BJ (cell line): ENCODE data around the gene ESYT1. TPM values are rescaled to one million over a fixed set of nuclear protein-coding genes. Genes with fewer than 3 reads are reported as not detected.

Experiments used
- CTCF ChIA-PET: fragments of 350-600 bp; formaldehyde crosslinking; extraction: SDS; loops from one replicate; lab custom pipeline; 2021; ENCODE audit warnings: antibody characterized with exemption, inconsistent platforms; lab: Yijun Ruan, JAX
- POLR2A ChIA-PET: fragments of 300-600 bp; sonication (Branson Sonifier 250); formaldehyde crosslinking; extraction: SDS; loops from one replicate; lab custom pipeline; 2021; ENCODE audit warnings: antibody characterized with exemption; lab: Charles Lee
- DNase-seq: peaks from one replicate; pipeline ENCODE4 v3.0.0-alpha.2; 2011; ENCODE audit warnings: low read depth
- H3K27me3 ChIP-seq: 2 replicates; pipeline ENCODE4 v1.6.0; 2011; ENCODE audit warnings: low read length; ENCODE audit not compliant: control insufficient read depth, insufficient read depth
- H3K36me3 ChIP-seq: 2 replicates; pipeline ENCODE4 v1.5.1; 2011; ENCODE audit warnings: low read length; ENCODE audit not compliant: control insufficient read depth, insufficient read depth
- H3K4me3 ChIP-seq: 2 replicates; pipeline ENCODE4 v1.5.1; 2011; ENCODE audit warnings: low read depth, mild to moderate bottlenecking, control low read depth, low read length
- CTCF ChIP-seq: IDR thresholded peaks from 2 replicates; pipeline ENCODE4 v1.5.1; 2011; ENCODE audit warnings: low read depth, mild to moderate bottlenecking, control low read depth, inconsistent platforms, low read length, moderate library complexity; ENCODE audit not compliant: insufficient read depth
- polyA plus RNA-seq: library from polyadenylated mRNA; depleted of rRNA; stranded (reverse); fragments of >200 nt; gene quantifications from 2 replicates; pipeline ENCODE4 v1.2.3, GENCODE V29; 2011

Gene ESYT1
- polyA plus RNA-seq, 1 experiment: 264 TPM

- CTCF ChIA-PET: interaction anchor here (0.7 to 6.8 kb wide), 34 partner anchors 9 to 344 kb away, joined by 3 to 134 read pairs (median 5); partner anchors contain the start of genes ANKRD52, CNPY2, COQ10A and CS
- POLR2A ChIA-PET: interaction anchor here (0.6 to 1.9 kb wide), 6 partner anchors 8 to 103 kb away, joined by 3 to 8 read pairs (median 6); partner anchors contain the start of genes ESYT1, PA2G4 and RNF41
- H3K36me3 ChIP-seq: peaks cover 10% of the 10 kb centered on the region
- TF ChIP-seq CTCF: peak; percentile 79
- H3K27me3 ChIP-seq: no peaks in the 10 kb centered on the region
- H3K4me3 ChIP-seq: no peak overlapping the region
- peak; percentile 87 for DNase-seq
Measured at GRCh38 chr12:56119361-56119796, 8.7 kb upstream of the ESYT1 start.

GRCh38 chr12:56120158-56120846, 7.8 kb upstream of the ESYT1 start:
- ChIA-PET POLR2A (interaction anchor here (1.0 to 1.3 kb wide), 2 partner anchors 16 to 43 kb away, joined by 3 to 6 read pairs; partner anchors contain the start of gene PA2G4), CTCF (interaction anchor here (0.7 to 6.8 kb wide), 30 partner anchors 8 to 343 kb away, joined by 3 to 134 read pairs (median 5); partner anchors contain the start of genes ANKRD52, COQ10A, CS and ERBB3)
- DNase-seq: no peak
- H3K27me3 ChIP-seq: no peaks in the 10 kb centered on the region
- no peak overlapping the region for H3K4me3 ChIP-seq
- TF ChIP-seq CTCF: no peak
- H3K36me3 ChIP-seq: peaks cover 10% of the 10 kb centered on the region

GRCh38 chr12:56121204-56121870, 6.7 kb upstream of the ESYT1 start:
- POLR2A ChIA-PET: no interaction called here
- Histone ChIP-seq H3K36me3 (peaks cover 10% of the 10 kb centered on the region), H3K27me3 (no peaks in the 10 kb centered on the region), H3K4me3 (no peak overlapping the region)
- no peak for TF ChIP-seq CTCF
- no peak for DNase-seq
- CTCF ChIA-PET: interaction anchor here (4.8 to 6.8 kb wide), 2 partner anchors 39 to 69 kb away, joined by 52 to 134 read pairs; partner anchors contain the start of genes MYL6 and SMARCC2

GRCh38 chr12:56122637-56123036, 5.4 kb upstream of the ESYT1 start:
- no peak overlapping the region for H3K4me3 ChIP-seq

More at GRCh38 chr12:56122637-56123036, 5.4 kb upstream of the ESYT1 start:
- ChIA-PET CTCF (interaction anchor here (6.8 kb wide), 1 partner anchor 67 kb away, joined by 134 read pairs; the partner anchor contains the start of gene SMARCC2), POLR2A (no interaction called here)
- TF ChIP-seq CTCF: no peak
- peaks cover 10% of the 10 kb centered on the region for H3K36me3 ChIP-seq
- DNase-seq: no peak
- no peaks in the 10 kb centered on the region for H3K27me3 ChIP-seq
